Skin of body (tissue), 2 donors: ENCODE measurements around the gene DAB1. TPM values are rescaled to one million over a fixed set of nuclear protein-coding genes. Genes with fewer than 3 reads are reported as not detected.
"Not testable (repeated sequence)": the region's sequence is repeated elsewhere in the genome, so short reads cannot be mapped to it uniquely, and the experiment has no call there.

Experiments
- DNase-seq: peaks from one replicate; lab custom pipeline; 2025; lab: John Stamatoyannopoulos, UW
- total RNA-seq: library from RNA; depleted of rRNA; stranded (reverse); fragments of >200 nt; gene quantifications from one replicate; pipeline ENCODE4 v1.2.3, GENCODE V29; 2014

Gene DAB1
- total RNA-seq, 1 donor from 2014 or later = 1.4 TPM

DNA sequence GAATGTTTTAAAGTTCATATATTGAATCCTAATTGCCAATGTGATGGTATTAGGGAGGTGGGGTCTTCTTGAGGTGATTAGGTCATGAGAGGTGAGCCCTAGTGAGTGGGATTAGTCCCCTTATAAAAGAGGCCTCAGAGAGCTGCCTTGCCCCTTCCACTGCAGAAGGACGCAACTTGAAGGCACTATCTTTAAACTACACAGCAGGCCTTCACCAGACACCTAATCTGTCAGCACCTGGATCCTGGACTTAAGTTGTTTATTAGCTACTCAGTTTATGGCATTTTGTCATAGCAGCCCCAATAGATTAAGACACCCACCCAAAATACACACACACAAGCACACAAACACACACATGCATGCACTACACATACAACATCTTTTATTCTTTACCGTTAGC, 61.4 kb downstream of the DAB1 start:
- no peak for DNase-seq

GRCh38 chr1:57361516-57361915, 62.3 kb downstream of the DAB1 start:
- no peak for DNase-seq

GRCh38 chr1:57360846-57361407, 62.9 kb downstream of the DAB1 start:
- DNase-seq = no peak

DNA sequence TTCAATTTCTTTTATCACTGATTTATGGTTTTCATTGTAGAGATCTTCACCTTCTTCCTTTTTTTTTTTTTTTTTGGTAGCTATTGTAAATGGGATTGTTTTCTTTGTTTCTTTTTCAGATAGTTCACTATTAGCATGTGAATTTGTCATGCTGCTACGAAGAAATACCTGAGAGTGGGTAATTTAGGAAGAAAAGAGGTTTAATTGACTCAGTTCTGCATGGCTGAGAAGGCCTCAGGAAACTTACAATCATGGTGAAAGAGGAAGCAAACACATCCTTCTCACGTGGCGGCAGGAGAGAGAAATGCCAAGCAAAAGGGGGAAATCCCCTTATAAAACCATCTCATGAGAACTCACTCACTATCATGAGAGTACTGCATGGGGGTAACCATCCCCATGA, 66.4 kb downstream of the DAB1 start:
- no peak for DNase-seq

DNA sequence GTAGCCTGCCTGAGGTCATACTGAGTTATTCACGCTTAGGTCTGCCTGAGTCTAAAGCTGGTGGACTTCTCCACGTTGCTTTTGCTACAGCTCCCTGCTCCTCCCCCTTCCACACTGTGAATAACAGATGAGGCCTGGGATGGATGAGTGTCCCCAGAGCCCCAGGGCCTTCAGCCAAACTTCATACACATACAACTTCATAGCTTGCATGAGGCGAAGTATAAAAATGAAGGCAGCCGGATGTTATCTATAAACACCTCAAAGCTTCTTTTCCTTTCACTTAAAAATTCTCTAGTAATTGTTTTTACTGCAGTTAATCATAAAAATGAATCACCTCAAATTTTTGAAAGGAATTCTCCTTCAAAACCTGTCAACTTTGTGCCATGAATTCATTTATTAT, 70.2 kb downstream of the DAB1 start:
- DNase-seq = no peak

DNA sequence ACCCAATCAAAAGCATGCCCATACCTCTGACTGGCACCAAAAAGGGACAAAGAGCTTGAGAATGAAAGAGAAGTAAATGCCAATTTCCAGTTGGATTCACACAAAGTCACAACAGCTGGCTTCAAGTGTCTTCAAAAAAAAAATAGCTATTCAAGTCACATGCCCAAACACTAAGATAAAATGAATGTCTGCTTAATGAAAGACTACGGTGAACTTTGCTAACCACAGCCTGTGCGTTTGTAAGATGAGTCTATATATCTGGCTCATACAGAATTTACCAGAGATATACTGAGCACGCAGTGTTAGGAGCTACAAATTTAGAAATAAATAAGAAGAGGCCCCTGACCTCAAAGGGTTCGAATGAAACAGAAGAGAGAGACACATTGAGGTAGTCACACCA, 73.2 kb downstream of the DAB1 start:
- DNase-seq = no peak

GRCh38 chr1:57348921-57349320, 74.9 kb downstream of the DAB1 start:
- no peak for DNase-seq

- no peak for DNase-seq
Observed at GRCh38 chr1:57345916-57346315, 77.9 kb downstream of the DAB1 start.

- no peak for DNase-seq
Observed at GRCh38 chr1:57344265-57344664, 79.6 kb downstream of the DAB1 start.

DNA sequence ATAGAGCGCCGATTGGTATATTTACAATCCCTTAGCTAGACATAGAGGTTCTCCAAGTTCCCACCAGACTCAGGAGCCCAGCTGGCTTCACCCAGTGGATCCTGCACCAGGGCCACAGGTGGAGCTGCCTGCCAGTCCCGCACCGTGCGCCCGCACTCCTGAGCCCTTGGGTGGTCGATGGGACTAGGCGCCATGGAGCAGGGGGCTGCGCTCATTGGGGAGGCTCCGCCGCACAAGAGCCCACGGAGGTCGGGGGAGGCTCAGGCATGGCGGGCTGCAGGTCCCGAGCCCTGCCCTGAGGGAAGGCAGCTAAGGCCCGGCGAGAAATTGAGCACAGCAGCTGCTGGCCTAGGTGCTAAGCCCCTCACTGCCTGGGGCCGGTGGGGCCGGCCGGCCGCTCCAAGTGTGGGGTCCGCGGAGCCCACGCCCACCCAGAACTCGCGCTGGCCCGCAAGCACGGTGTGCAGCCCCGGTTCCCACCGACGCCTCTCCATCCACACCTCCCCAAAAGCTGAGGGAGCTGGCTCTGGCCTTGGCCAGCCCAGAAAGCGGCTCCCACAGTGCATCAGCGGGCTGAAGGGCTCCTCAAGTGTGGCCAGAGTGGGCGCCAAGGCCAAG, 80.5 kb downstream of the DAB1 start:
- DNase-seq = not testable (repeated sequence)

DNA sequence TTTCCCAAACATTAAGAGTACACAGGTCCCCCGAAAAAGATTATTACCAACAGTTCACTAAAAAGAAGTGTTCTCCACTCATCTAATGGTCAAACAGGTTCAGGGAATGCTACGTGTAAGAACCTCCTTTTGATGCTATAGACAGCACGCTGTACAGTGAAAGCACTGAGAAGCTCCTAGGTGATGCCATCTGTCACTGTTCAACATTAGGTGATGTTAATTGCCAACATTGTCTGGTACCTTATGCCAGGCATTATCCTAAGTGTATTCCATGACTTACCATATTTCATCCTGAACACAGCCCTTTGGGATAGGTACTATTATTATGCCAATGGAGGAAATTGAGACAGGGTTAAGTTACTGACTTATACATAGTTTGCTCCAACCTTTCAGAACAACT, 82.1 kb downstream of the DAB1 start:
- no peak for DNase-seq

- DNase-seq = no peak
Observed at GRCh38 chr1:57340334-57341070, 83.4 kb downstream of the DAB1 start.

DNA sequence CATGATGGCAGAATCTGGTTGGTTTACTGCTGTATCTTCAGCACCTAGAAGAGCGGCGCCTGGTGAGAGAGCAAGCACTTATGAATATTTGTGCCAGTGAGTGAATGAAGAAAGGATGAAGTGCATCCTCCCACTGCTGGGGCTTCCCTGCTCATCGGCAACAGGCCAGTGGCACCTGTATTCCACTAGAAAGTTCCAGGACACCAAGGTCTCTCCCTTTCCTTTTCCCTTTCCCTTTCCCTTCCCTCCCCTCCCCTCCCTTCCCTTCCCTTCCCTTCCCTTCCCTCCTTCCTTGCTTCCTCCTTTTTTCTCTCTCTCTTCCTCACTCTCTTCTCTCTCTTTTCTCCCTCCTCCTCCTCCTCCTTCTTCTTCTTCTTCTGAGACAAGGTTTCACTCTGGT, 86.2 kb downstream of the DAB1 start:
- no peak for DNase-seq

GRCh38 chr1:57336793-57337192, 87.1 kb downstream of the DAB1 start:
- DNase-seq = no peak

DNA sequence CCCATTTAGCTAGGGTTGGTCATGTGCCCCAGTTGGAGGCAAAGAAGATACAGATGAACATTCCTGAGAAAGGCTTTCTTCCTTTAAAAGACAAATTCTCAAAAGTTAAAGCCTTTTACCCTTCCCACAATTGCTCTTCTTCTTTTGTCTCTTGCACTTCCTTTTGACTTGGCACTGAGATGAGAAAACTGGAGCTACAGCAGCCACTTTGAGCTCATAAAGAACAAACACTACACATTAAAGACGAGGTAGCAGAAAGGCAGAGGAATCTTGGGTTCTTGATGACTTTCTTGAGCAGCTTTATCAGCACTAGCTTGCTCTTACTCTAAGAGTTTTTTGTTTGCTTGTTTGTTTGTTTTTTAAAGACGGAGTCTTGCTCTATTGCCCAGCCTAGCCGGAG, 92.2 kb downstream of the DAB1 start:
- DNase-seq = no peak

GRCh38 chr1:57329937-57330336, 93.9 kb downstream of the DAB1 start:
- DNase-seq = no peak

DNA sequence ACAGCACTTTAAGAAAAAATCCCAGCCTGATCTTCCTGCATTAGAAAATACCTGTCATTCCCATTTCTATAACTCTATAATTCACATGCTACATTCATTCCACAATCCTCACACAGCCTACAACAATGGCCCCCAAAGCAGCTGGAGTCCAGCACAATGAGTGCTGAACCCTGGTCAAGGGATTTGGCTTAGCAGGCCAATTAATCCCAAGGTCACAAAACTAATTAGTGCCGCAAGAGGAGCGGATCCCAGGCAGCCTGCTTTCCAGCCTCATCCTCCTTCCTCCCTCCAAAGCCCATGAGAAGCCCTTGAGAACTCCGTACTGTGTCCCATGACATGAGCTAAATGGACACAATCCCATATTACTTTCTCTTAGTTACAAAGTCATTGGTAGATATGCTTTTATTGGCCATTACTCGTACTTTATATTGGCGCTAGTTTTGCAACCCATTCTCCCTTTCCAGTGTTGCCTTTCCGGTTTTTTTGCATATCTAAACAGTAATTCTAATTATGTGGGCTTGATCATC, 94.8 kb downstream of the DAB1 start:
- no peak for DNase-seq

- no peak for DNase-seq
Observed at GRCh38 chr1:57327946-57328345, 95.9 kb downstream of the DAB1 start.

DNA sequence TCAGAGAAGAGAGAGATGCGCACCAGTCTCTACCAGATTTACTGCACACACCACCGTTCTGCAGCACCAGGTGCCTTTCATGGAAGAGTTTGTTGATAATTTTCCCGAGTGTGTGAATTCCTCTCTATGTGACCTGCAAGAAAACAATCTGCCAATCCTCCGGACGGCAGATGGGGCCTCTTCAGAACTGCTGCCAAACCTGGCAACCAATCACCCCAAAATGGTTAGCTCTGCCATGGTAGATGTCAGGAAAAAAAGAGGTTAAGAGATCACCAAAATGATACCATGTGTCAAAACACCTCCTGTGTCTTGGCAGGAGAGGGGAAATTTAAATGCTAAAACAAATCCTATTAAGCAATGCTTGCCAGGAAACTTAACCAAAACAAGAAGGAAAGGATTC, 96.5 kb downstream of the DAB1 start:
- no peak for DNase-seq

DNA sequence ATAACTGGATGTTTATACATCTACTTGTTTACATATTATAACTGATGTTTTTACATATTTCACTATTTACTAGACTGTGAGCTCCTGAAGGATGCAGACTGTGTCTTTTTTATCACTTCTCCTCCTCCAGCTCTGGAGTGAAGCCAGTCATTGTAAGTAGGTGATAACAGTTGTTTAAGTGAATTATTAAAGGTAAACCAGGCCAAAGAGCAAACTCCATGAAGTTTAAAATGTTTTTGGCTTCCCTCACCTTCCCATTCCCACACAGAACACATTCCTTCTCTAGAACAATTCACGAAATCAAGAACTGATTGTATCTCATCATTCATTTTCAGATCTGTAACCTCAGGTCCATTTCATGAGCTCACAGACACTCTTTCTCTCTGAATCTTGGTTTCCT, 98.3 kb downstream of the DAB1 start:
- DNase-seq = no peak

DNA sequence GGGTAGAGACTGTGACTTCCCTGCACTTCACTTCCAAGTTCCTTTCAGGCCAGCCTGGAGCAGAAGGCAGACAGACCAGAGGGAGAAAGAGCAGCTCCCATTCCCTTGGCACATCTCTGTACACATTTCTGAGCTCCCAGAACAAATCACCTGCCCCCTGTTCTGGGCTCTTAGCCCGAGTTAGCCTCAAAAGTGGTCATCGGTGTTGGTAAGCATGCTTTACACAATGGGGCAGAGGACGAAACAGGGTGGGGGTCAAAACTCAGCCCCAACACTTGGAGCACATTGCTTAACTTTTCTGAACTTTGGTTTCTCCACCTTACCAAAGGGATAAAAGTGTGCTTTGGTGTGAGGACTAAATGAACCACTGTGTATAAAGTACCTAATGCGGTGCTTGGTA, 98.7 kb downstream of the DAB1 start:
- no peak for DNase-seq

- DNase-seq = no peak
Observed at GRCh38 chr1:57324388-57324787, 99.5 kb downstream of the DAB1 start.

- no peak for DNase-seq
Observed at GRCh38 chr1:57321776-57322175, 102.1 kb downstream of the DAB1 start.
